ENCODE results near the gene CBX1.
A peak's percentile ranks its signal among the peaks of the same experiment; 100 is the strongest.

Gene CBX1

GRCh38 chr17:48024149-48025039, 76.9 kb downstream of the CBX1 start:
- peak; percentile 58 for DNase-seq

DNA sequence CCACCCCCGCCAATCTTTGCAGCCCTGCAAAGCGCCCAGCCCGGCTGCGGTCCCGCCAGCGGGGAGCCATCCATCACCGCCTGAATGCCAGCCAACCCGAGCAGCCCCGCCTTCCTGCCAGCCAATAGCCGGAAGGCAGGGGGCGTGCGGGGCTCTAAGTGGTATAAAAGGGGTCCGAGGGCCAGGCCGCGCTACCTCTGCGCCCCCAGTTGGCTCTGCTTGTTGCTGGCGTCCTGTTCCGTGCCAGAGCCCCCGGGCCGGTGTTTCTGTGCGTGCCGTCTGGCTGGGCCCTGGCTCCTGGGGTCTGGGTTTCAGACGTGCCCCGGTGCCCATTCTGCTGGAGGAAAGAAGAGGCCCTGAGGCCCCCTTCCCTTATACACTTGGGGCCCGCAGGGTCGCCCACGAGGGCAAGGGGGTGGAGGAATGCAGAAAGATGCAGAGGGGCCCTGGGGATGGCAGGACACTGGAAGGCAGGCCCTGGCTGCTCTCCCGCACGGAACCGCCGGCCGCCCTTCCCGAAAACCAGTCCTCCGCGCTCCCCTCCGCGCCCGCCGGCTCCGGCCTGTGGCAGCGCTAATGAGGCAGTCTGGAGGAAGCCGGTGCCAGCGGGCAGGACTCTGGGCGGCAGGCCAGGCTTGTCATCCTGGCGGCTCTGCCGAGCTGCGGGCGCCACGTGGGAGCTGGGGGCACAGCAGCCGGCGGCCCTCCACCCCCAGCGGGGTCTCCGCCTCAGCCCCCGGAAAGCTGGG, 77.7 kb downstream of the CBX1 start:
- peak; percentile 45 for DNase-seq

DNA sequence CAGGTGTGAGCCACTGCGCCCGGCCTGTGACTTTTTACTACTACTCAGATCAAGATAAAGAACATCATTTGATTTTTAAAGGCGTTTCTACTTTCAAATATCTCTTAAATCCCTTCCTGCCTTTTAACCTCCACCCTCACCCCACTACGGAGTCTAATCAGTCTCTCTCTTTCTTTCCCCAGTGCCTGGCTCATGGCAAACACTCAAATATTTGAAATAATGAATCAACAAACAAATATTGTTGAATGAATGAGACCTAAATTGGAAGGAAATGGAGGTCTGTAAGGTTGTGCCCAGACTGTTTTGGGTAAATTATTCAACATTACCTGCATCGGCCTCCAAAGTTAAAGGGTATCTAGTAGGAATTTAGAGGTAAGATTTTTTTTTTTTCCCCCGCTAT, 78.4 kb downstream of the CBX1 start:
- DNase-seq, result no peak

DNA sequence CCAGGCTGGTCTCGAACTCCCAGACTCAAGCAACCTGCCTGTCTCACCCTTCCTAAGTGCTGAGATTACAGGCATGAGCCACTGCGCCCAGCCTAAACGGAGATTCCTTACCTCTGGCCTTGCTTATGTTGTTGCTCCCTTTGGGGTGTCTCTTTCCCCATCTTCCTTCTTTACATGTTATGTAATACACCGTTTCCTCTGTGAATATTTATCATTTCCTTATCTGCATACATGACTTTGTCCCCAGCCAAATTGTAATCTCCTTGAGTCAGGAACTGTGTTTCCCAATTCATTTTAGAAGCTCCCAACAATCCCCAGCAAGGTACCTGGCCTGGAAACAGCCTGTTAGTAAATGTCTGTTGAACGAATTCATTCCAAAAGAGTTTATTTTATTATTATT, 79.3 kb downstream of the CBX1 start:
- DNase-seq, result no peak
